ENCODE results near the gene PACS1.
A peak's percentile ranks its signal among the peaks of the same experiment; 100 is the strongest.
"Not testable (repeated sequence)": the region's sequence is repeated elsewhere in the genome, so short reads cannot be mapped to it uniquely, and the experiment has no call there.

Gene PACS1

DNA sequence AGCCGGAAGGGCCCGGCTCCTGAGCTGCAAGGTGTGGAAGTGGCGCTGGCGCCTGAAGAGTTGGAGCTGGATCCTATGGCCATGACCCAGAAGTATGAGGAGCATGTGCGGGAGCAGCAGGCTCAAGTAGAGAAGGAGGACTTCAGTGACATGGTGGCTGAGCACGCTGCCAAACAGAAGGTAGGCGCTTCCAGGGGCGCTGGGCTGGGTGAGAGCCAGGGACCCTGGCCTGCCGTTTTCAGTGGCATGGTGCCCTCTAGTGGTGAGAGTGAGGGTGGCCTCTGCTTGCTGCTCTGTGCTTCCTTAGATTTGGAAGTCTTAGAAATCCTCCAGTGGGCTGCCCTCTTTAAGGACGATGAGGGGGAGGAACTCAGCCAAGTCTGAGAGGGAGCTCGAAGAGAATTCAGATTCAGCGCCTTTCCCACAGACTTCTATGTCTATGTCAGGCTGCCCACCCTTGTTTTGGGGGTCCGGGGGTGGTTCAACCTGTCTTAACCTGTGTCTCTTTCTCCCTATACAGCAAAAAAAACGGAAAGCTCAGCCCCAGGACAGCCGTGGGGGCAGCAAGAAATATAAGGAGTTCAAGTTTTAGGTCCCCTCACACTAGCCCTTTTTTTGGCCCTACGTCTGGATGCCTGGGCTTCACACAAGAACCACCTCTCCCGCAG is 1.8 kb upstream of the PACS1 start:
- H3K4me3 ChIP-seq (ENCODE audit: low read length), result no peak overlapping the region
- H3K27ac ChIP-seq (ENCODE audit: low read length), result no peak overlapping the region
- peaks cover 11% of the 10 kb centered on the region for H3K4me1 ChIP-seq (ENCODE audit: insufficient read depth, low read length)
- H3K9me3 ChIP-seq (ENCODE audit: insufficient read depth, low read depth, low read length), result no peaks in the 10 kb centered on the region
- no peaks in the 10 kb centered on the region; the same call in 1 of the 2 replicates for H3K27me3 ChIP-seq (ENCODE audit: insufficient read depth, low read length)
- peaks cover 58% of the 10 kb centered on the region for H3K36me3 ChIP-seq (ENCODE audit: insufficient read depth, low read depth, low read length)
- no peak overlapping the region for H3K9ac ChIP-seq (ENCODE audit: low read depth, low read length)

GRCh38 chr11:66068923-66069714 is 953 bp upstream of the PACS1 start:
- Histone ChIP-seq H3K27ac (ENCODE audit: low read length) (no peak overlapping the region), H3K27me3 (ENCODE audit: insufficient read depth, low read length) (no peaks in the 10 kb centered on the region; the same call in 1 of the 2 replicates), H3K4me1 (ENCODE audit: insufficient read depth, low read length) (peaks cover 11% of the 10 kb centered on the region), H3K4me3 (ENCODE audit: low read length) (peak overlapping the region; percentile 81; the same call in 1 of the 2 replicates), H3K9me3 (ENCODE audit: insufficient read depth, low read depth, low read length) (no peaks in the 10 kb centered on the region), H3K9ac (ENCODE audit: low read depth, low read length) (peak overlapping the region; percentile 56; the same call in 1 of the 2 replicates), H3K36me3 (ENCODE audit: insufficient read depth, low read depth, low read length) (peaks cover 51% of the 10 kb centered on the region)

- Histone ChIP-seq H3K27ac (ENCODE audit: low read length) (no peak overlapping the region), H3K9me3 (ENCODE audit: insufficient read depth, low read depth, low read length) (no peaks in the 10 kb centered on the region), H3K4me1 (ENCODE audit: insufficient read depth, low read length) (peaks cover 11% of the 10 kb centered on the region), H3K4me3 (ENCODE audit: low read length) (peak overlapping the region; percentile 81), H3K36me3 (ENCODE audit: insufficient read depth, low read depth, low read length) (peaks cover 39% of the 10 kb centered on the region), H3K27me3 (ENCODE audit: insufficient read depth, low read length) (no peaks in the 10 kb centered on the region; the same call in 1 of the 2 replicates), H3K9ac (ENCODE audit: low read depth, low read length) (peak overlapping the region; percentile 64; the same call in 1 of the 2 replicates)
Observed at GRCh38 chr11:66070604-66071380, 720 bp downstream of the PACS1 start.

GRCh38 chr11:66071381-66071801 is 1.3 kb downstream of the PACS1 start:
- Histone ChIP-seq H3K27ac (ENCODE audit: low read length) (no peak overlapping the region), H3K4me3 (ENCODE audit: low read length) (peak overlapping the region; percentile 81), H3K9me3 (ENCODE audit: insufficient read depth, low read depth, low read length) (no peaks in the 10 kb centered on the region), H3K36me3 (ENCODE audit: insufficient read depth, low read depth, low read length) (peaks cover 33% of the 10 kb centered on the region), H3K9ac (ENCODE audit: low read depth, low read length) (peak overlapping the region; percentile 64; the same call in 1 of the 2 replicates), H3K27me3 (ENCODE audit: insufficient read depth, low read length) (no peaks in the 10 kb centered on the region; the same call in 1 of the 2 replicates), H3K4me1 (ENCODE audit: insufficient read depth, low read length) (peaks cover 11% of the 10 kb centered on the region)

- Histone ChIP-seq H3K36me3 (ENCODE audit: insufficient read depth, low read depth, low read length) (peaks cover 26% of the 10 kb centered on the region), H3K27me3 (ENCODE audit: insufficient read depth, low read length) (no peaks in the 10 kb centered on the region; the same call in 1 of the 2 replicates), H3K9me3 (ENCODE audit: insufficient read depth, low read depth, low read length) (no peaks in the 10 kb centered on the region), H3K27ac (ENCODE audit: low read length) (no peak overlapping the region), H3K9ac (ENCODE audit: low read depth, low read length) (no peak overlapping the region), H3K4me1 (ENCODE audit: insufficient read depth, low read length) (peaks cover 11% of the 10 kb centered on the region), H3K4me3 (ENCODE audit: low read length) (0 out of 2 replicates have a peak overlapping the region, but pooled peaks have one; percentile 81)
Observed at GRCh38 chr11:66072081-66072480, 2.0 kb downstream of the PACS1 start.

- H3K9ac ChIP-seq (ENCODE audit: low read depth, low read length), result no peak overlapping the region
Observed at GRCh38 chr11:66072518-66072917, 2.4 kb downstream of the PACS1 start.

GRCh38 chr11:66073669-66074068 is 3.6 kb downstream of the PACS1 start:
- Histone ChIP-seq H3K4me3 (ENCODE audit: low read length) (no peak overlapping the region), H3K36me3 (ENCODE audit: insufficient read depth, low read depth, low read length) (peaks cover 11% of the 10 kb centered on the region), H3K4me1 (ENCODE audit: insufficient read depth, low read length) (peaks cover 11% of the 10 kb centered on the region)

More at GRCh38 chr11:66072518-66072917, 2.4 kb downstream of the PACS1 start:
- H3K4me1 ChIP-seq (ENCODE audit: insufficient read depth, low read length), result peaks cover 11% of the 10 kb centered on the region
- no peak overlapping the region for H3K4me3 ChIP-seq (ENCODE audit: low read length)
- no peaks in the 10 kb centered on the region for H3K9me3 ChIP-seq (ENCODE audit: insufficient read depth, low read depth, low read length)
- H3K27ac ChIP-seq (ENCODE audit: low read length), result no peak overlapping the region
- peaks cover 22% of the 10 kb centered on the region for H3K36me3 ChIP-seq (ENCODE audit: insufficient read depth, low read depth, low read length)
- no peaks in the 10 kb centered on the region; the same call in 1 of the 2 replicates for H3K27me3 ChIP-seq (ENCODE audit: insufficient read depth, low read length)

GRCh38 chr11:66075273-66075672 is 5.2 kb downstream of the PACS1 start:
- peaks cover 5% of the 10 kb centered on the region; the same call in 1 of the 2 replicates for H3K36me3 ChIP-seq (ENCODE audit: insufficient read depth, low read depth, low read length)
- H3K9ac ChIP-seq (ENCODE audit: low read depth, low read length), result no peak overlapping the region
- no peaks in the 10 kb centered on the region for H3K9me3 ChIP-seq (ENCODE audit: insufficient read depth, low read depth, low read length)
- no peaks in the 10 kb centered on the region; the same call in 1 of the 2 replicates for H3K27me3 ChIP-seq (ENCODE audit: insufficient read depth, low read length)
- no peak overlapping the region for H3K4me3 ChIP-seq (ENCODE audit: low read length)
- peaks cover 5% of the 10 kb centered on the region; the same call in 1 of the 2 replicates for H3K4me1 ChIP-seq (ENCODE audit: insufficient read depth, low read length)
- H3K27ac ChIP-seq (ENCODE audit: low read length), result no peak overlapping the region

More at GRCh38 chr11:66073669-66074068, 3.6 kb downstream of the PACS1 start:
- Histone ChIP-seq H3K27ac (ENCODE audit: low read length) (no peak overlapping the region), H3K9ac (ENCODE audit: low read depth, low read length) (no peak overlapping the region), H3K9me3 (ENCODE audit: insufficient read depth, low read depth, low read length) (no peaks in the 10 kb centered on the region), H3K27me3 (ENCODE audit: insufficient read depth, low read length) (no peaks in the 10 kb centered on the region; the same call in 1 of the 2 replicates)

DNA sequence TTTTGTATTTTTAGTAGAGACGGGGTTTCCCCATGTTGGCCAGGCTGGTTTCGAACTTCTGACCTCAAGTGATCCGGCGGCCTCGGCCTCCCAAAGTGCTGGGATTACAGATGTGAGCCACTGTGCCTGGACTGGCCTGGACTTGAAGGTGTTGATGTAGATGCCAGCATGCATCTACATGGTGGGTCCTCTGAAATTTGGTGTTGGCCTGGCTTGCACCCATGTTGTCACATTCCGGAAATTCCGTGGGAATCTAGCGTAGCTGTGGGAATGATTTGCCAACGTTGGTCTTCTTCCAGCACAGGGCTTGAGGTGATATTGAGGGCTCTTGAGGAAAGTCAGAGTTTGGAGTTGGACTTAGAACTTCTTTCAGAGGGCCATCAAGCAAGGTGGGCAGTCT is 6.5 kb downstream of the PACS1 start:
- Histone ChIP-seq H3K27ac (ENCODE audit: low read length) (no peak overlapping the region), H3K9ac (ENCODE audit: low read depth, low read length) (no peak overlapping the region), H3K9me3 (ENCODE audit: insufficient read depth, low read depth, low read length) (no peaks in the 10 kb centered on the region), H3K36me3 (ENCODE audit: insufficient read depth, low read depth, low read length) (peaks cover 5% of the 10 kb centered on the region; the same call in 1 of the 2 replicates), H3K27me3 (ENCODE audit: insufficient read depth, low read length) (no peaks in the 10 kb centered on the region; the same call in 1 of the 2 replicates), H3K4me1 (ENCODE audit: insufficient read depth, low read length) (no peaks in the 10 kb centered on the region), H3K4me3 (ENCODE audit: low read length) (no peak overlapping the region)

DNA sequence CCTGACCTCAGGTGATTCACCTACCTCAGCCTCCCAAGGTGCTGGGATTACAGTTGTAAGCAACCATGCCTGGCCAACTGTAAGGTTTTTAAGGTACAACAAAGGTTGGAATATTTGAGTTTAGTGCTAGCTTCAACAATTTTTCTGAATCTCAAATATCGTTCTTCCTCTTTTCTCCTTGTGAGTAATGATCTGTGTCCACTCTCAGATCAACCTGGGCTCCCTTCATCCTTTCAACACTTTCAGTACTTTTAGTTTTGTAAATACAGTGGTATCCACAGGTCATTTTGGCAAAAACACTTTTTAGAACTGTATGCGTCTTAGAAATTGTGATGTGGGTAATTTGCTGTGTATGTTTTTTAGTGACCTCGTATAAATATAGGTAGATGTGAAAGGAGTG is 7.9 kb downstream of the PACS1 start:
- no peak overlapping the region for H3K27ac ChIP-seq (ENCODE audit: low read length)
- H3K4me1 ChIP-seq (ENCODE audit: insufficient read depth, low read length), result no peaks in the 10 kb centered on the region
- no peak overlapping the region for H3K9ac ChIP-seq (ENCODE audit: low read depth, low read length)
- H3K9me3 ChIP-seq (ENCODE audit: insufficient read depth, low read depth, low read length), result no peaks in the 10 kb centered on the region
- H3K27me3 ChIP-seq (ENCODE audit: insufficient read depth, low read length), result no peaks in the 10 kb centered on the region
- H3K36me3 ChIP-seq (ENCODE audit: insufficient read depth, low read depth, low read length), result peaks cover 5% of the 10 kb centered on the region; the same call in 1 of the 2 replicates
- no peak overlapping the region for H3K4me3 ChIP-seq (ENCODE audit: low read length)

GRCh38 chr11:66078949-66079348 is 8.9 kb downstream of the PACS1 start:
- H3K9ac ChIP-seq (ENCODE audit: low read depth, low read length); H3K4me1 ChIP-seq (ENCODE audit: insufficient read depth, low read length); H3K36me3 ChIP-seq (ENCODE audit: insufficient read depth, low read depth, low read length); H3K27me3 ChIP-seq (ENCODE audit: insufficient read depth, low read length); H3K4me3 ChIP-seq (ENCODE audit: low read length); H3K27ac ChIP-seq (ENCODE audit: low read length); H3K9me3 ChIP-seq (ENCODE audit: insufficient read depth, low read depth, low read length): not testable (repeated sequence)

Measured in iPS-20b (cell line).